ENCODE results near the gene STK32C. TPM values are rescaled to one million over a fixed set of nuclear protein-coding genes. Genes with fewer than 3 reads are reported as not detected.

Gene STK32C
- total RNA-seq, 4 donors from 2014 or later, result 4.8 to 6.4 (median 5.7) TPM

DNA sequence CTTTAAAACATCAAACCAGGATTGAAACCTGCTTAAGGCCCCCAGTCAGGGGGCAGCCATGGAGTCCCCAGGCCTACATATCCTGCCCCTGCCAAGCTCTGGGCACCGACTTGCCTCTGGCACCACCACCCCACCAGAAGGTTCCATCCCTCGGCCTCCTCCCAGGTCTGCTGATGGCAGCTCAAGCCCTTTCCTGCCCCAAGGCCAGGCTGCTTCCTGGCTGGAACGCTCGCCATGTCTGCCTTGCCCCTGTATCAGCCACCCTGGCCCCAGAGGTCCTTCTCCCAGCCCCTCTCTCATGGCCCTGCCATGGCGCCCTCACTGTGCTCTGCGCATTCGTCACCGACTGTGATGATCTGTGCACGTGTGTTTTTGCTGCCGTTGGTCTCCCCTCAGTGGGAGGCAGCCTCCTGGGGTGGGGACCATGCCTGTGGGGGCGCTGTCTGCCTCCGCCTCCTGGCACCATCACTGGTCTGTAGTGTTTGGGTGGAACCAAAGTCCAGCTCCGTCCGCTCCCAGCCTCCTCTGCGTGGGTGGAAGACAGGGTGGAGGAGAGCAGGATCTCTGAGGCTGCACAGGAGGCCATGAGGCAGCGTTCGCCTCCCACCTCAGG, 117.8 kb downstream of the STK32C start:
- 85 to 88% methylated on average over 17 of the region's 17 CpGs for WGBS, 2 donors
- intact Hi-C loops (cut with DNase I; ENCODE audit: low total_unique reads), result no loop called here
- H3K4me3 ChIP-seq (ENCODE audit: low read depth, poor library complexity, severe bottlenecking), result no peak overlapping the region
- DNase-seq (ENCODE audit: low spot score in 2 of 2), result no peak
- TF ChIP-seq POLR2A (IDR thresholded peaks at IDR 0.05), result no peak
- TF ChIP-seq CTCF (IDR thresholded peaks at IDR 0.05), result no peak

- intact Hi-C loops (cut with DNase I; ENCODE audit: low total_unique reads), result no loop called here
- no peak overlapping the region for H3K4me3 ChIP-seq (ENCODE audit: low read depth, poor library complexity, severe bottlenecking)
- no peak for TF ChIP-seq CTCF (IDR thresholded peaks at IDR 0.05)
- no peak for TF ChIP-seq POLR2A (IDR thresholded peaks at IDR 0.05)
- no peak for DNase-seq (ENCODE audit: low spot score in 2 of 2)
- 68 to 85% methylated on average over 16 of the region's 16 CpGs for WGBS, 2 donors
Observed at GRCh38 chr10:132189016-132189415, 118.7 kb downstream of the STK32C start.

DNA sequence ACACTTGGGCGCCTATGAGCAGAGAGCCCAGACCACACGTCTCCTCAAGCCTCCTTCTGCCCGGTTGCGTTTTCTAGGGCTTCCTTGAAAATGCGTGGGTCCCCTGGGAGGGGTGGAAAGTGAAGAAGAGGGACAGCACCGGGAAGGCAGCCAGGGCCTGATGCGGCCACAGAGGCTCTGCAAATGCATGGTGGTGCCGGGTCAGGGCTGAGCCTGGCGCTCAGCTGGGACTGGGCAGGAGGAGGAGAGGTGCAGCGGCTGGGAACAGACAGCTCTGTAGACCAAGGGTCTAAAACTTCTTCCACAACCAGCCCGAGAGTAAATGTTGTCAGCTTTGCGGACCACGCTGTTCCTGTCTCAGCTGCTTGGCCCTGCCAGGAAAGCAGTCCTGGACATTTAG, 119.4 kb downstream of the STK32C start:
- no peak for DNase-seq (ENCODE audit: low spot score in 2 of 2)
- TF ChIP-seq POLR2A (IDR thresholded peaks at IDR 0.05) (no peak), CTCF (IDR thresholded peaks at IDR 0.05) (no peak)
- WGBS, 2 donors, result 57 to 63% methylated on average over 13 of the region's 13 CpGs
- H3K4me3 ChIP-seq (ENCODE audit: low read depth, poor library complexity, severe bottlenecking), result no peak overlapping the region
- intact Hi-C loops (cut with DNase I; ENCODE audit: low total_unique reads), result no loop called here

DNA sequence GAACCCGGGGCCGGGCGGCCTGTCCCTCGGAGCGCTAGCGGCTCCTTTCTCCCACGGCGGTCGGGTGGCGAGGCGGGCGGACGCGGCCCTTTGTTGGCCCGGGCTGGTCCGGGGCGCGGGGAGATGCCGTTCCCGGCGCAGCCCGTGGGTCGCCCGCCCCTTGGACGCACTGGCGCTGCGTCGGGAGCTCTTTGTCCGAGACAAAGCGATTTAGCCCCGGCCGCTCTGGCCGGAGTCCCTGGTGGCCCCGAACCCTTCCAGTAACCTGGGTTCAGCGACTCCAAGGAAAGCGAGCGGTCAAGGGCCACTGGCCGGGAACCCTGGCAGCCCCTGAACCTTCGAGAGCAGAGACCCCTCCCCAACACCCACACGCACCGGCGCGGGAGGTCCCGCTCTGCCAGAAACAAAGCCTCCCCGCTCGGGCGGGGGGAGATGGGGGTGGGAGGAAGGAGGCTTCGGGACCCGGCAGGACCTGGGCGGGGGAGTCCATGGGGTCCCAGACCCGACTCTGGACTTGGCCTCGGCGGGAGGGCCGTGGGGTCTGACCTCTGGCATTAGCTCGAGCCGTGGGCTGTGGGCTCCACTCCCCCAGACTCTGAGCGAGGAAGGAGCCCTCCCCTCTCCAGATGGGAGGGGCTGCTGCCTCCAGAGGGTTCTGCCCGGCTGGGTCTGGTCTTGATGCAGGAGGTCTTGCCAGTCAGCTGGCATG, 120.2 kb downstream of the STK32C start:
- intact Hi-C loops (cut with DNase I; ENCODE audit: low total_unique reads), result no loop called here
- TF ChIP-seq POLR2A (IDR thresholded peaks at IDR 0.05), result no peak
- no peak for TF ChIP-seq CTCF (IDR thresholded peaks at IDR 0.05)
- H3K4me3 ChIP-seq (ENCODE audit: low read depth, poor library complexity, severe bottlenecking), result no peak overlapping the region
- no peak for DNase-seq (ENCODE audit: low spot score in 2 of 2)
- WGBS, 2 donors, result 5 to 8% methylated on average over 17 to 31 of the region's 58 CpGs

- TF ChIP-seq POLR2A (IDR thresholded peaks at IDR 0.05) (no peak), CTCF (IDR thresholded peaks at IDR 0.05) (no peak)
- intact Hi-C loops (cut with DNase I; ENCODE audit: low total_unique reads), result no loop called here
- no peak for DNase-seq (ENCODE audit: low spot score in 2 of 2)
- WGBS, 2 donors, result 0 to 2% methylated on average over 1 to 10 of the region's 109 CpGs
- H3K4me3 ChIP-seq (ENCODE audit: low read depth, poor library complexity, severe bottlenecking), result no peak within 1 kb of the TSS
Observed at GRCh38 chr10:132186488-132187429, 121.0 kb downstream of the STK32C start, which contains the start of gene DPYSL4. Gene DPYSL4, plus strand, starts transcription at chr10:132186948. Its CDS starts 116 bp downstream, at chr10:132187064.
